ENCODE data around the gene TRIM38. TPM values are rescaled to one million over a fixed set of nuclear protein-coding genes. Genes with fewer than 3 reads are reported as not detected.
A peak's percentile ranks its signal among the peaks of the same experiment; 100 is the strongest.

The TRIM38 gene
- total RNA-seq, 1 donor from 2014 or later: 15.6 TPM

DNA sequence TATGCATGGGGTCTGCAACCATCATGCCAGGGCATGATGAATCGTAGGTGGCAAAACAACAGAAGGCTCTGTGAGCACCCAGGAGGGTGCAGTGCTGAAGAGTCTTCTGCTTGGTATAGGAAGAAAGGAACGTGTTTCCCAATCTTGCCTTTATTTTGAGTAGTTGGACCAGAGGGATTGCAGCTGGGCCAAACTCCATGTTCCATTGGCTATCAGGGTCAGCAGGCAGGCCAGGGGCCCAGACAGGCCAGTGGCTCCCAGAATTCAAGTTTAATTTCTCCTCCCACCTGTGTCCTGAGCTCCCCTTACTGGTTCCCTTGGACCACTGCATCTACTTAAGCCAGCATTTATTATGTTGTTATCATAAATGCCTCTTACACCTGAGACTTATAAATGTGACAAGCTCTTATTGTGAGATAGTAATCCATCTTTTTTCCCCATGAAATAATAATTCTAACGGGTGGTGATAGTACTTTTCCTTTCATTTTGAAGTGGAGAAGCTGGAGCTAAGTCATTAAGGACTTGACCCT lies 918 bp upstream of the TRIM38 start:
- no peak for DNase-seq (ENCODE audit: low spot score)
- intact Hi-C loops (cut with DNase I): no loop called here
- peak; percentile 33 for ATAC-seq

DNA sequence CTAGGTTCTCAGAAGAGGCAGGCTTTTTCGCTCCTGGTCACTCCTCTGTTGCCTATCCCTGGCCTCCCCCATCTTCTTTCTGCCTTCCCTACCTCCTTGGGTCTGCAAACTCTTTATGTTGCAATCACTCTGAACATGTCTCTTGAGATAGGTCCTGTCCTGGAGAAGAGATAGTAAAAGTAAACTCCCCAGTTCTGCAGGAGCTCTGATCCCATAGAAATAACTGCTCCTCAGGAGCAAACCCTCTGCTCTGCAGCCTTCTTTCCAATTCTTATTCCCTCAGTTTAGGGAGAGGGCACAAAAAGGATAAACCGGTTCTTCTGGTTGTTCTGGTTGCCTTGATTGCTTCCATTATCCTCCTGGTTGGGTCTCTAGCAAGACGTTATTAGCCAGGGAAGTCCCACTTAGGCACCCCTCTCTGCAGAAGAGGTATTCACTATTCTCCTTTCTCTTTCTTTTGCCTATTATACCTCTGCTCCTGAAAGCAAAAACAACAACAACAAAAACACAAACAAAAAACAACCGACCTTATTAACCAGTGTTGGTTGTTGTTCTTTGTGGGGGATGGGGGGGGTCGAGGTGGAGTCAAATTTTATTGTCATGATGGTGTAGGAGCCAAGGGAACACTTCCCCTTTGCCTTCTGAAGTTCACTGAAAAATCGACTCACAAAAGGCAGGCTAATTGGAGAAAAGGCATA lies 973 bp downstream of the TRIM38 start:
- ATAC-seq: peak; percentile 59
- intact Hi-C loops (cut with DNase I): no loop called here
- DNase-seq (ENCODE audit: low spot score): no peak

DNA sequence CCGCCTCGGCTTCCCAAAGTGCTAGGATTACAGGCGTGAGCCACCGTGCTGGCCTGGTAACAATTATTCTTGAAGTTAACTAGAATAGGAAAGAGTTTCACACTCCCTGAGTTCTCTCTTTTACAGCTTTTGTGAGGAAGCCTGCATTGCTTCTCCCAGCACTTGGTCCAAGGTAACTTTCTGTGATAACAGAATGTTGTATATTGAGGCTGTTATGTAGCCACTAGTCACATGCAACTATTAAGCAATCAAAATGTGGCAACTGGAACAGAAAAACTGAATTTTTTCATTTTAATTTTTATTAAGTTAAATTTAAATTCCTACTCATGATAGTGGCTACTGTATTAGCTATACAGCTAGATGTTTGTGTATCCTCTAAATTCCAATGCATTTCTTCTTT lies 2.5 kb downstream of the TRIM38 start:
- DNase-seq (ENCODE audit: low spot score): no peak
- intact Hi-C loops (cut with DNase I): no loop called here
- ATAC-seq: no peak

DNA sequence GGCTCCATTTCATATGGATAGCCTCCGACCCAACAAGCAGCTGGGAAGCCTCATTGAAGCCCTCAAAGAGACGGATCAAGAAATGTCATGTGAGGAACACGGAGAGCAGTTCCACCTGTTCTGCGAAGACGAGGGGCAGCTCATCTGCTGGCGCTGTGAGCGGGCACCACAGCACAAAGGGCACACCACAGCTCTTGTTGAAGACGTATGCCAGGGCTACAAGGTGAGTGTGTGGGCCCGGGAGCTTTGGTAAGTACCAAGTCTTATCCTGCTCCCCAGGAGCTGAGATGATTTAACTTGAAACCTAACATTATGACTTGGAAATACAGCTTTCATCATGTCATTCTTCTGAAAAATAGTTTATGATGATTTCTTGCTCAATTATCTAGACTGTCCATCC lies 4.1 kb downstream of the TRIM38 start:
- ATAC-seq (no peak), DNase-seq (ENCODE audit: low spot score) (no peak)
- intact Hi-C loops (cut with DNase I): no loop called here

DNA sequence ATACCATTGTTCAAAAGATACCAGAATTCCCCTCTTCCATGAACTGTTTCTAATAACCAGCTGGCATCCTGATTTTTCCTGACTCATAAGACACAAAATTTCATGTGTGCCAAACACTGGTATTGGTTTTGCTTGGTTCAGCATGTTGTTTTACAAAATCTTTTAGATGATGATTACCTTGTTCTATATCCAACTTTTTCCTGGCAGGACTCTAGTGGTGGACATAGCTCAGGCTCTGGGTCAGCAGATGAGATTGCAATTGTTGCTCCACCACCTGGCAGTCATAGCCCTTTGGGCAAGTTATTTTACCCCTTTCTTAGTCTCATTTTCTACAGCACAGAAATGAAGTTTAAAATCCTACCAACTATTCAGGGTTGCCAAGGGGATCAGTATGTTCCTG lies 6.2 kb downstream of the TRIM38 start:
- ATAC-seq: peak; percentile 75

DNA sequence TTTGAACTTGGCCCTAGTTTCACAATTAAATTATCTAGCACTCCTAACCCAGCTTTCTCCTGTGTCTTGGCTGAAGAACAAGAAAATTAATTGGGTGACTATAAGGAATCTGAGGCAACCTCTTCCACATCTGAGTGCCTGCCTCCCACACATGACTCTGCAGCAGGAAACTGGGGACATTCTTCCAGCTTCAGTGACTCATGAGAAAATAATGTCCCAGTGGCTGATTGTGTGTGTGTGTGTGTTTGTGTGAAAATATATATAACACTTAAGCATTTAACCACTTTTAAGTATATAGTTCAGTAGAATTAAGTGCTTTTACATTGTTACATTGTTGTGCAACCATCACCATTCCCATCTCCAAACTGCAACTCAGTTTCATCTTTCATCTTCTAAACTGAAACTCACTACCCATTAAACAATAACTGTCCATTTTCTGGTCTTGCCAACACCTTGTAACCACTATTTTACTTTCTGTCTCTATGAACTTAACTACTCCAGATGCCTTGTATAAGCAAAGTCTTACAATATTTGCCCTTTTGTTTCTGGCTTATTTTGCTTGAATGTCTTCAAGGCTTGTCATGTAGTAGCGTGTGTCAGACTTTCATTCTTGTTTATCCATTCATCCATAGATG lies 8.7 kb downstream of the TRIM38 start:
- peak; percentile 81 for ATAC-seq
- intact Hi-C loops (cut with DNase I): no loop called here
- DNase-seq (ENCODE audit: low spot score): no peak

More for the DNA sequence above, 6.2 kb downstream of the TRIM38 start:
- DNase-seq (ENCODE audit: low spot score): no peak
- intact Hi-C loops (cut with DNase I): no loop called here

DNA sequence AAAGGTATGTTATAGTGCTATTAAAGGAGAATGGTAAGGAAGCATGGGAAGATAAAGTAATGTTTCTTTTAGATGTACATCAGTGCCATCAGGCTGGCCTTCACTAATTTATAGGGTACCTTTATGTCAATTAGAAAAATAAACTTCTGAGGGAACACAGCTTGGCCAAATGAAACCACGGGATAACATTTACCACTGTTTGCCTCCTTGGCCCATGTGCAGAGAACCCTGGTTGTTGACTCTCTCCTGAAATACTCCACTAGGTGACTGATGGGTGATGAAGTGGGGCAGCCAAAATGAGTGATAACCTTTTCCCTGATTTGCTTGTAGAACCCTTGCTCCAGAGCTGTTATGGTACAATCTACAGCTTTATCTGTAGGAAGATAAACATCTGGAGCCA lies 9.5 kb downstream of the TRIM38 start:
- intact Hi-C loops (cut with DNase I): no loop called here
- no peak for ATAC-seq
- DNase-seq (ENCODE audit: low spot score): no peak

DNA sequence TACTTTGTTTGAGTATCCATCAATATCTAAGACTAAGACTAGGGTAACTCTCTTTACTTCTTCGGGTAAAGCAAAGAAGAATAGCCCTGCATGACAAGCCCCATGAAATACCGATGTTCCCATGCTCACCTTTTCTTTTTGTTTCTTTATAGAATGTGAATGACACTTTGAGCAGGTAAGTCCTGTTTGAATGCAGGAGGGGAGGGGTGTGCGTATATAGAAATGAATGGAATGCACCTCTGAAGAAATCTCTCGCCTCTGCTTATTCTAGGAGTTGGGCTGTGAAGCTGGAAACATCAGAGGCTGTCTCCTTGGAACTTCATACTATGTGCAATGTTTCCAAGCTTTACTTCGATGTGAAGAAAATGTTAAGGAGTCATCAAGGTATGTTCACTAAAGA lies 10.3 kb downstream of the TRIM38 start:
- intact Hi-C loops (cut with DNase I): no loop called here
- ATAC-seq (no peak), DNase-seq (ENCODE audit: low spot score) (no peak)

DNA sequence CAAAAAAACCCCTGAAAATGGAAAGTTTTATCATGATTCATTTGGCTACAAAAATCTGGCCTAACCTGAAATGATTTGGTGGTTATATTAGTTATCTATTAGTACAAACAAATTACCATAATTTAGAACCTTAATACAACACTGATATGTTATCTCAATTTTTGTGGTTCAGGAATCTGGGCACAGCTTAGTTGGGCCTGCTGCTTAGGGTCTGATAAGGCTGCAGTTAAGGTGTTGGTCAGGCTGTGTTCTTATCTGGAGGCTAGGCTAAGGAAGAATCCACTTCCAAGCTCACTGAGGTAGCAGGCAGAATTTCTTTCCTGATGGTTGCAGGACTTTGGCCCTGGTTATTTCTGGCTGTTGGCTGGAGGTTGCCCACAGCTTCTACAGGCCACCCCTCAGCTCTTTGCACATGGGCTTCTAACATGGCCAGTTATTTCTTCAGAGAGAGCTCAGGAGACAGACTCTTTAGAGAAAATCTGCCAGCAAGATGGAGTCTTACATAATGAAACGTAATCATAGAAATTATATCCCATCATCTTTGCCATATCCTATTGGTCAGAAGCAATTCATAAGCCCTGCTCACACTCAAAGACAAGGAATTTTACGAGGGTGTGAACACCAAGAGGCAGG lies 11.4 kb downstream of the TRIM38 start:
- DNase-seq (ENCODE audit: low spot score) (no peak), ATAC-seq (no peak)
- intact Hi-C loops (cut with DNase I): no loop called here

DNA sequence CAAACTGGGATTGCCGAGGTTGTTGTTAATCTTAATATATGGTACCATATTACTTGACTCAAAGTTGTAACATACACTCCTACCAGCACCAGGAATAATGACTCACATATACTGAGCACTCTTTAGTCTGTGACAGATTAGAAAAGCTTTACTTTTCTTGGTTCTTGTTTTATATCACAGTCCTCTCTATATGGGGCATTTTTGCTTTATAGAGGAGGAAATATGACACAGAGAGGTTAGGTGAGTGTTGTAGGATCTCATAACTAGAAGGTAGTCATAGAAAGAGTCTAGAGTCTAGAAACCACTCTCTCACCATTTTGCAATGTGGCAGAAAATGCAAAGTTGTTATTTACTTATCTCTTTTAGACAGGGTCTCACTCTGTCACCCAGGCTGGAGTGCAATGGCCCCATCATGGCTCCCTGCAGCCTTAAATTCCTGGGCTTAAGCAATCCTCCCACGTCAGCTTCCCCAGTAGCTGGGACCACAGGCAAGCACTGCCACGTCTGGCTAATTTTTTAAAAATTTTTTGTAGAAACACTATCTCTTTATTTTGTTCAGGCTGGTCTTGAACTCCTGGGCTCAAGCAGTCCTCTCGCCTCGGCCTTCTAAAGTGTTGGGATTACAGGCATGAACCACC lies 13.4 kb downstream of the TRIM38 start:
- no peak for ATAC-seq
- intact Hi-C loops (cut with DNase I): no loop called here
- no peak for DNase-seq (ENCODE audit: low spot score)

DNA sequence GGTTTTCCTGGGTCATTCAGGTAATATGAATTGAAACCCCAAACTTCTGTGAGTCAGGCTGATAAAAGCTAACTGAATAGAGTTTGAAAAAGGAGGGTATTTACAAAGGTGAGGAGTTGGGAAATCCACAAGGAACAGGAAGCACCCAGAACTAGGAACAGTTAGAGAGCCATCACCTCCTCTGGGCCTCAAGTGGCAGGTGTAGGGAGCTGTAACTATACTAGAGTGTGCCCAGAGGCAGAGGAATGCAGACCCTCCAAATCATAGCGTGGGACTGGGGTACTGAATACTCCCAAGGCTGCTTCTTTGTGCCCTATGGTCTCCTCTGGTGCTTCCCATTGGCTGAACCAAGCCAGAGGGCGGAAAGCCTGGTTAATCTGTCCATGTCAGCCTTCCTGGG lies 18.3 kb downstream of the TRIM38 start:
- intact Hi-C loops (cut with DNase I): no loop called here
- ATAC-seq: no peak
- no peak for DNase-seq (ENCODE audit: low spot score)

DNA sequence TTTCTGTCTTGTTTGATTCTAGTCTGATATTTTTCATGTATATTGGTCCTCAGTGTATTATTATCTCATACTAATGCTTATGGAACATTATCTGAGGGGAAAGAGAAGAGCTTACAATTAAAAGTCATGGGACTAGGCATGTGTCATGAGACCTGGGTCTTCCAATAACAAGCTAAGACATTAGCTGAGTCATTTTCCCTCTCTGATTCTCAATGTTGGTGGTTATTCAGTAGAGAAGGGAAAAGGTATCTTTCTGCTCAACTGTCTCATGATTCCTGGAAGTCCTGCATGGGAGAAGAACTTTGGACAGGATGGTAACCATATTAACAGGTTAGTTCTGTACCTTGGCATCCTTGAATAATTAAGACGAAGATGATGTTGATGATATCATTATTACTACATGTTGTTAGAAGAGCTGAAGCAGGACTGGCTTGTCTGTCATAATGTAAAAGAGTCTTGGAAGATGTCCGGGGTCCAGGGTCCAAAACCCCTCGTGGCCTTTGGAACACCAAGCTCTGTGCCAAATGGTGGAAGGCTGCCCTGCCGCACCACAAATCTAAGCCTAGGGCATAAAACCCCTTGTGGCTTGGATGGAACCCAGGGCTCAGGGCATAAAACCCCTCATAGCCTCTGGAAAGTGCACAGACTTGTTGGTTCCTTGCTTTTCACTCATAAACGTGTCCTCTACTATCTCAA lies 19.1 kb downstream of the TRIM38 start:
- intact Hi-C loops (cut with DNase I): no loop called here
- ATAC-seq (no peak), DNase-seq (ENCODE audit: low spot score) (no peak)

DNA sequence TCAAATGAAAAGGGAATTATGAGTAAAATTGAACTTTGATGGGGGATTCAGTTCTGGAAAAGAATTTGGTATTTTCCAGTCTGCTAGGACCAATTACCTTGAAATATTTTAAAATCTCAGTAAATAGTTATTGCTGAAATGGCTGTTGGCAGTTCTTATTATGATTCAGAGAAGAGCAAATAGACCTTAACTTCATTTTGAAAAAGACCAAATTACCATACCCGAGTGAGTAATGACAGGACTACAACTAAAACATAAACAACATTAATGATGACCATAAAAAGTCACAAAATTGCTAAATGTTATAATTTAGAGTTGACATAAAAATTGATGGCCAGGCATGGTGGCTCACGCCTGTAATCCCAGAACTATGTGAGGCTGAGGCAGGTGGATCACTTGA lies 21.7 kb downstream of the TRIM38 start:
- DNase-seq (ENCODE audit: low spot score) (no peak), ATAC-seq (no peak)
- intact Hi-C loops (cut with DNase I): no loop called here

DNA sequence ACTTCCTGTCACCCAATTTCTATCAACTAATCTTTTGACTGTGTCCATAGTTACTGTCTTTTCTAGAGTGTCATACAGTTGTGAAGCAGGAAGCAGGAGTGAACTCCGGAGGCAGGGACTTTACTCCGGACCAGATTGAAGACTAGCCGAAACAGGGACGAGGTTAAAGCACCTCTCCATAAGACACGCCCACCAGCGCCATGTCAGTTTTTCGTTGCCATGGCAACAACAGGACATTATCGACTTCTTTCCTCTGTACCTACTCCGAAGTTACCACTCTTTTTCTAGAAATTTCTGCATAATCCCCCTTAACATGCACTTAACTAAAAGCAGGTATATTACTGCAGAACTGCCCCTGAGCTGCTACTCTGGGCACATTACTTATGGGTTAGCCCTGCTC lies 25.2 kb downstream of the TRIM38 start:
- ATAC-seq (no peak), DNase-seq (ENCODE audit: low spot score) (no peak)
- intact Hi-C loops (cut with DNase I): no loop called here

DNA sequence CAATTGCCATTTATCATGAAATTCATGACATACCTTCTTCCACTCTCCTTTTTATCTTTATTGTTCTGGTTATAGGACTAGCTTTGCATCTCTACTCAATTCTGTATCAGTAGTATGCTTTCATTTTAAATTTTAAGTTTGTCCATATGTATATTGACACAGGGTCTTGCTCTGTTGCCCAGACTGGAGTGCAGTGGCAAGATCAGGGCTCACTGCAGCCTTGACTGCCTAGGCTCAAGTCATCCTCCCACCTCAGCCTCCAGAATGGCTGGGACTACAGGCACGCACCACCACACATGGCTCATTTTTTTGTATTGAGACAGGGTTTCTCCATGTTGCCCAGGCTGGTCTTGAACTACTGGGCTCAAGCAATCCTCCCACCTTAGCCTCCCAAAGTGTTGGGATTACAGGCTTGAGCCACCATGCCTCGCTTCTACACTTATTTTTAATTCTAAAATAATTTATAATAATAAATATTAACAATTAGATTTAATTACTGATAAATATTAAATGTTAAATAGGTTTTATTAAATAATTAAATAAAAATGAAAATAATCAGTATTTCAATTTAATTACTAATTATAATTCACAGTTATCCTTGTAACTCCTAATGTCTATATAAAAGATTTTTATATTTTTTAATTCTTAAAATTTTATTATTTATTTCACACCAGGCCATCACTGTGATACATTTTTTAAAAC lies 27.7 kb downstream of the TRIM38 start:
- intact Hi-C loops (cut with DNase I): no loop called here
- ATAC-seq (no peak), DNase-seq (ENCODE audit: low spot score) (no peak)

DNA sequence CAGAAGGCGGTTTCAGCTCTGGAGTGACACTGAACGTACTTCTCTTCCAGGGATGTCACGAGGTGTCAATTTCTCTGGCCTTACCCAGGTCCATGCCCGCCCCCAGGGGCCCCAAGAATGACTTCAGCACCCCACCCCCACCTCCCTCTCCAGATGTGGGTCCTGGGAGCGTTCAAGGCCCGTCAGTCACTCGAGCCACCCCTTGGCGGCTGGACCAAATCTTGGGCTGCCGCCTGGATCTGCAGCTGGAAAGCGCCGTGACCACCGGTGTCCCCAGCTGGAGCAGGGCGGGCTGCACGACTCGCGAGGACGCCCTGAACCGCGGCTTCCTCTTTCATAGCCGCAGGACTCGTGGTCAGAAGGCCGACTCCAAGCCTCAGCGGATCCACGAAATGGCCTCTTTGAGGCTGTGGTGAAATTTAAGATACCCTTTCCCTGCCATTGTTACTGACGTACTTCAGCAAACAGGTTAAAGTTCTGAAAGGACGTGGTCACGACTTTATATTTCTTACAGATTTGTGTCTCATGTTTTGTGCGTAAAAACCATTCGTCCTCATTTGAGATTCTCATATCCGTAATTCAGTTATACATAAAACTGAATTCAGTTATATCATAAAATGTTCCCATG lies 29.3 kb downstream of the TRIM38 start:
- DNase-seq (ENCODE audit: low spot score) (peak; percentile 88), ATAC-seq (peak; percentile 88)
- intact Hi-C loops (cut with DNase I): no loop called here

DNA sequence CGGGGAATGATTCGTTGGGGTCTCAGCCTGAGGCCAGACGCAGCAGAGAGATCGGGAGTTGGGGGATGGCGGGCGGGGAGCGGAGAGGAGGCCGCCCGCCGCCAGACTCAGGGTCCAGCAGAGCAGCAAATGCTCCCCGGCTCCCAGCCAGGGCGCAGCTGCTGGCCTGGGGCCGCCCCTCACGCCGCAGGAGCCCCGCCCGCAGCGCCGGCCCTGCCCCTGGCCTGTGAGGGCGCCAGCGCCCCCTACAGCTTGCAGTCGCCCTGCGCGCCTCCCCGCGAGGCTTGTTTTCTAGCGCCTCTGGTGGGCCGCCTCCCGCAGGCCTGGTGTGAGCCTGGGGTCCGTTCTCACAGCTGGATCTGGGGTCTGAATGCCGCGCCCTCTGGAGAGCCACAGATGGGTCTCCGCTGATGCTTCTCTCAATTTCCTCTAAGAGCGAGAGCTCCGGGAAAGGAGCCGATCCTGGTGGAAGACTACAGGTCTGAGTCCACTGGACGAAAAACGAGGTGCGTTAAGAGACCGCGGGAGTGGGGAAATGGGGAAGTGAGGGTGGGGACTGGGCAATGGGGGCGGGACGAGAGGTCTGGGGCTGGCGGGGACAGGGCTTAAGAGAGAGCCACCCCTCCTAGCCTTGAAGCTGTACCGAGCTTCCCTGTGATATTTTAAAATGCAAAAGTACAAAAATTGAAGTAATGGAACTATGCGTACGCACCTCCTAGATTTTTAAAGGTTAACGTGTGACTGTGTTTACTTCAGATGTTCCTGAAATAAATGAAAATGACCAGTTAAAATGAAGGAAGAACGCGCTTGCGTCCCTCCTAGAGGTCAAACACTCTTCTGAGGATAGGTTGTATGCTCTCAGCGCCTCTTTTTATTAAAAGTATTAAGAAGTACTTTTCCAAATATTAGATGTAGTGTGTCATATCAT lies 30.1 kb downstream of the TRIM38 start:
- intact Hi-C loops (cut with DNase I): no loop called here
- DNase-seq (ENCODE audit: low spot score) (peak; percentile 98), ATAC-seq (peak; percentile 98)
